Hepatocyte (in vitro differentiated cells): Measurements from ENCODE around the gene COA1.

Source experiments
- CTCF ChIP-seq: fragments of 200-600 bp; sonication (generic); IDR thresholded peaks from 2 replicates; pipeline ENCODE4 v1.5.1; 2016; ENCODE audit warnings: antibody characterized with exemption, mild to moderate bottlenecking; ENCODE audit not compliant: poor library complexity
- EZH2 ChIP-seq: fragments of 200-600 bp; sonication (generic); IDR thresholded peaks from 2 replicates; pipeline ENCODE4 v1.6.1; 2016; ENCODE audit warnings: antibody characterized with exemption, mild to moderate bottlenecking, borderline replicate concordance
- EZH2phosphoT487 ChIP-seq: fragments of 200-600 bp; sonication (generic); IDR thresholded peaks from one replicate; pipeline ENCODE4 v1.6.1; 2018; ENCODE audit warnings: antibody characterized with exemption, mild to moderate bottlenecking, low read depth, moderate library complexity; ENCODE audit not compliant: unreplicated experiment, severe bottlenecking

- TF ChIP-seq CTCF (no peak), EZH2phosphoT487 (no peak), EZH2 (no peak)
Observed at GRCh38 chr7:43735802-43736603, 6.7 kb upstream of the COA1 start.
